ENCODE data around the gene OSBPL5. TPM values are rescaled to one million over a fixed set of nuclear protein-coding genes. Genes with fewer than 3 reads are reported as not detected.
"Not testable (repeated sequence)": the region's sequence is repeated elsewhere in the genome, so short reads cannot be mapped to it uniquely, and the experiment has no call there.

Gene OSBPL5
- total RNA-seq, 1 donor from 2014 or later: 28.9 TPM

- DNase-seq (ENCODE audit: low spot score in 2 of 2) (no peak), FAIRE-seq (no peak)
Measured at GRCh38 chr11:3074912-3075589, 90.1 kb downstream of the OSBPL5 start.

DNA sequence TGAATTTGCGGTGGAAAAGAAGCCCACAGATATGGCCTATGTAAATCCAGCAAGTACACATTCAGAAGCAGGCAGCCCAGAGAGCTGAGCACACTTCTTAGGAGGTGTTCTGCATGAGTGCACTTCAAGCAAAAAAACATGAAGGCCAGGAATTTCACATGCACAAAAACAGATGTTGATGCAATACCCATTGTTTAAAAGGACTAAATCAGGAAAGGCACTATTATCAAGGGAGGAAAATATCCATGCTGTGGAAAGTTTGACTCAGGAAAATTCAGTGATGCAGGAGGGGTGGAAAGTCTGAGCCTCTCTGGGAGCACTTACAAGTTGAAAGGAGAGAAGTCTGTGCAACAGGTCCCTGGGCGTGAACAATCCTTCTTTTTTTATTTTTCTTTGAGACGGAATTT is 92.1 kb downstream of the OSBPL5 start:
- FAIRE-seq (no peak), DNase-seq (ENCODE audit: low spot score in 2 of 2) (no peak)

- no peak for FAIRE-seq
- DNase-seq (ENCODE audit: low spot score in 2 of 2): no peak
Measured at GRCh38 chr11:3069425-3069824, 95.7 kb downstream of the OSBPL5 start.

DNA sequence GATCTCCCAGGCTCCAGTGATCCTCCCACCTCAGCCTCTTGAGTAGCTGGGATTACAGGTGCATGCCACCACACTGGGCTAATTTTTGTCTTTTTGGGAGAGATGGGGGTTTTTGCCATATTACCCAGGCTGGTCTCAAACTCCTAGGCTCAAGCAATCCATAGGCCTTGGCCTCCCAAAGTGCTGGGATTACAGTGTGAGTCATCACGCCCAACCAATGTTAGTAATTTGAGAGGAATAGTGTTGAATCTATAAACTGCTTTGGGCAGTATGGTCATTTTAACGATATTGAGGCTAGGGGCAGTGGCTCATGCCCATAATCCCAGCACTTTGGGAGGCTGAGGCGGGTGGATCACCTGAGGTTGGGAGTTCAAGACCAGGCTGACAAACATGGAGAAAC is 98.8 kb downstream of the OSBPL5 start:
- FAIRE-seq; DNase-seq (ENCODE audit: low spot score in 2 of 2): not testable (repeated sequence)

DNA sequence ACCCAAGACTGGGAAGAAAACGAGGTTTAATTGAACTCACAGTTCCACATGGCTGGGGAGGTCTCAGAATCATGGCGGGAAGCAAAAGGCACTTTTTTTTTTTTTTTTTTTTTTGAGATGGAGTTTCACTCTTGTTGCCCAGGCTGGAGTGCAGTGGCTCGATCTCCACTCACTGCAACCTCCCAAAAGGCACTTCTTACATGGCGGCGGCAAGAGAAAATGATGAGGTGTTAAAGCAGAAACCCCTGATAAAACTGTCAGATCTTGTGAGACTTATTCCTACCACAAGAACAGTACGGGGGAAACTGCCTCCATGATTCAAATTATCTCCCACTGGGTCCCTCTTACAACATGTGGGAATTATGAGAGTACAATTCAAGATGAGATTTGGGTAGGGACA is 100.4 kb downstream of the OSBPL5 start:
- not testable (repeated sequence) for FAIRE-seq; DNase-seq (ENCODE audit: low spot score in 2 of 2)

DNA sequence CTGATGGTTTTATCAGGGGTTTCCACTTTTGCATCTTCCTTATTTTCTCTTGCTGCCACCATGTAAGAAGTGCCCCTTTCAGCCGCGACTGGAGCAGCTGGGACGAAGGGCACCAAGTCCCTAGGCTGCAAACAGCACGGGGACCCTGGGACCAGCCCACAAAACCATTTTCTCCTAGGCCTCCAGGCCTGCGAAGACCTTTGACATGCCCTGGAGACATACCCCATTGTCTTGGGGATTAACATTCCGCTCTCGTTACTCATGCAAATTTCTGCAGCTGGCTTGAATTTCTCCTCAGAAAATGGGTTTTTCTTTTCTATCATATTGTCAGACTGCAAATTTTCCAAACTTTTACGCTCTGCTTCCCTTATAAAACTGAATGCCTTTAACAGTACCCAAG is 101.2 kb downstream of the OSBPL5 start:
- not testable (repeated sequence) for FAIRE-seq; DNase-seq (ENCODE audit: low spot score in 2 of 2)

GRCh38 chr11:3063432-3063831 is 101.7 kb downstream of the OSBPL5 start:
- FAIRE-seq; DNase-seq (ENCODE audit: low spot score in 2 of 2): not testable (repeated sequence)

DNA sequence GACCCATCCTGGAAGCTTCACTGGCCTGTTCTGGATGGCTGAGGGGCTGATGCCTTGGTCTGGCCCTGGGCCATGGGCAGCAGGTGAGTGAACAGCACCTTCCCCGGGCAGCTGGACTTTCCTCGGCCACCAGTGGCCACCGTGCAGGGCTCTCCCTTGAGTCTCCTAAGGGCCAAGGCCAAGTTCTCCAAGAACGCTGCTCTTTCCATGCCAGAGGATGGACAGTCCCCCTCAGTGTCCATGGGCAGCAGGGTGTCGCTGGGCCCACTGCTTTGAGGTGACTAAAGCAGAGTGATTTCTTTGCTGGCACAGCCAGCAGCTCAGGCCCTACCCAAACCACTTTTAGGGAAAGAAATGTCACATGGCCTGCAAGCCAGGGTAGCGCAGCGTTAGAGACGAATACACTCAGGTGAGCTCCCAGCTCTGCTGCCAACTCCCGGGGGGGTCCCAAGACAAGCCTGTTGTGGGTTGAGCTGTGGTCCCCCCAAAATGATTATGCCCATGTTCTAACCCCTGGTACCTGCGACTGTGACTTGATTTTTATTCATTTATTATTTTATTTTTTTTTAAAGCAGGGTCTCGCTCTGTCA is 104.6 kb downstream of the OSBPL5 start:
- DNase-seq (ENCODE audit: low spot score in 2 of 2) (no peak), FAIRE-seq (no peak)

- FAIRE-seq: no peak
- DNase-seq (ENCODE audit: low spot score in 2 of 2): no peak
Measured at GRCh38 chr11:3058753-3059664, 106.1 kb downstream of the OSBPL5 start.

- DNase-seq (ENCODE audit: low spot score in 2 of 2) (peak; percentile 93 to 94), FAIRE-seq (no peak)
Measured at GRCh38 chr11:3057069-3057963, 107.8 kb downstream of the OSBPL5 start, which contains the start of gene CARS1. Gene CARS1 (minus strand): TSS chr11:3057423. CDS start chr11:3057367, 56 bp downstream.

DNA sequence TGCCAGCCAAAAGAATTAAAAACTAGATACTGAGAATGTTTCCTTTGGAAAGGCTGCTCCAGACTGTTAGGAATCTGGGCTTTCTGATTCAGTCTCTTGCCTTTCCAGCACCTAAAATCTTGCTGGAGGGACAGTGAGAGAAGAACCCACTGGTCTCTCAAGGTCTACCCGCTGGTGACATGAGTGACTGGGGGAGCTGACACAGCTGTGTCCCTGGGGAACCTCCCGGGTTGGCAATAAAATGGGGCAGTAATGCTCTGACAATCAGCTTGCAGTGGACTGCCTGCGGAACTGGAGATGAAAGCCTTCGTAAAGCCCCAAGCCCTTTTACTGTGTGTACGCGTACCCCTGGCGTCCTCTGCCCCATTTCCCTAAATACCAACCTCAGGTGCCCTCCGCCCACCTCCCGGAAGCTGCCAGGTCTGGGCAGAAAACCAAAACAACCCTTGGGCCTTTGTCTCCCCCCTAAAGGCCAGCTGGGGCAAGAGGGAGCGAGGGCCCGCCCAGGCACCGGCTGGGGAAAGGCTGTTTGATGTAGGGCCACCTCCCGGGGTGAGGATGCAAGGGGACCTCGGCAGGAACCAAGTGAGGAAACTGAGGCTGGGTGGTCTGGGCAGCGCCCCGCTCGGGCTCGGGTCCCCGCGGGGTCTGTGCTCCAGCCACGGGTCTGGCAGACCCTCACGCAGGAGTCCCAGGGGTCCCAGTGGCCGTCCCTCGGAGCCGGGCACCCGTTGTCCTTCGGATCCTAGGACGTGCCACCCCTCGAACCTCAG is 108.6 kb downstream of the OSBPL5 start:
- FAIRE-seq: no peak

DNA sequence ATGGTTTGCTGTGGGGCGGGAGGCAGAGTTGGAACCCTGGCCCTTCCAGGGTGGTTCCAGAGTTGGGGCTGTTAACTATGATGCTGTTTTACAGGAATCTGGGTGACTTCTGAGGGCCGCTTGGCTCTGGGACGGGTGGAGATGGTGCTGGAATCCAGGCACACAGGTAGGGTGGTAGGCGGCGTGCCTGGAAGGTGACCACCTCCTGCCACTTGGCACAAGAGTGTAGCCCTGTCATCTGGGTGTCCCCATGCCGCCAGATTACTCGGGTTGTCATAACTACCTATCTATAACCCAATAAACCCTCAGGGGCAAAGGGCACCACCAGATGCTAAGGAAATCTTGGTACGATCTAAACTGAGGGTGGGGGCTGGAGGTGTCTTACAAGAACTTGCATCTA is 109.2 kb downstream of the OSBPL5 start:
- no peak for DNase-seq (ENCODE audit: low spot score in 2 of 2)
- FAIRE-seq: no peak

More for the DNA sequence above, 108.6 kb downstream of the OSBPL5 start:
- no peak for DNase-seq (ENCODE audit: low spot score in 2 of 2)

GRCh38 chr11:3052567-3052966 is 112.5 kb downstream of the OSBPL5 start:
- no peak for FAIRE-seq
- DNase-seq (ENCODE audit: low spot score in 2 of 2): no peak

GRCh38 chr11:3052109-3052479 is 113.0 kb downstream of the OSBPL5 start:
- DNase-seq (ENCODE audit: low spot score in 2 of 2) (no peak), FAIRE-seq (no peak)

DNA sequence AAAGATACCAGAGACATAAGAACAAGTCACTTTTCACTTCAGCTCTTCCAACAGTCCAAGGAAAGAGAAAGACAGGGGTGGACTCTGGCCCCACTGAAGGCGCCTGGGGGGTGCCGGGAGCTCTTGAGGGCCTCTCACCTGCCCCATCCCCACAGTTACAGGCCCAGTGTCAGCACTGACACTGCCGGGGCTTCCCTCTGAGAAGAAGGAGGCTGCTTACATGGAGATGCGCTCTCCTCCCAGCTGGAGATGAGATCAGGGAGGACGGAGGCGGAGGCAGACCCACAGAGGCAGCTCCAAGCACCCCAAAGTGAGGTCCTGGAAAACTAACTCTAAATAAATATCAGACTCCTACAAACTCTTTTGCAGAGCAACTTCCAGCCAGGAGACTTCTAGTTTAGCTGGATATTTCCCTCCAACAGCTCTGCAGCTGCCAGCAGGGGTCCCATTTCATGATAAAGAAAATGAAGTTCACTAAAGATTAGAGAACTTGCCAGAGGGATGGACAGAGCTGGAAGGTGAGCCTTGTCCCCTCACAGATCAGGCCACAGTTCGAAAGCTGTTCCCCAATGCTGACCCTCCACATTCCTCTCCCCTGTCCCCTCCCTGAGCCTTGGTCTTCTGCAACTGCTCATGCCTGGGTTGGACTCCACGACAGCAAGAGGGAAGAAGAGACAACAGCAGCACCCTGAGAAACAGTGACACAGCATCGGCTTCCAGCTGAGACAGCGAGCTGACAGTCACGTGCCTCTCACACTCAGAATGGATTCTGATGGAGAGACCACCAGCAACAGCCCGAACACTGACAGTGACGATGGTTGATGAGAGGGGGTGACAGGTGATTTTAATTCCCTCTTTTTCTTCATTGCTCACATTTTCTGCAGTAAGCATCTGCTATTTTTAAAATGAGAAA is 113.7 kb downstream of the OSBPL5 start:
- FAIRE-seq (no peak), DNase-seq (ENCODE audit: low spot score in 2 of 2) (no peak)

GRCh38 chr11:3050386-3051195 is 114.5 kb downstream of the OSBPL5 start:
- DNase-seq (ENCODE audit: low spot score in 2 of 2) (no peak), FAIRE-seq (no peak)

GRCh38 chr11:3049430-3050243 is 115.5 kb downstream of the OSBPL5 start:
- DNase-seq (ENCODE audit: low spot score in 2 of 2): peak; percentile 79 to 90

More at GRCh38 chr11:3049430-3050243, 115.5 kb downstream of the OSBPL5 start:
- no peak for FAIRE-seq
